H1 (cell line): ENCODE data around the gene SLC2A3. TPM values are rescaled to one million over a fixed set of nuclear protein-coding genes. Genes with fewer than 3 reads are reported as not detected.

ENCODE experiments used
- CTCF ChIA-PET: fragments of 300-600 bp; sonication (Branson Sonifier 250); formaldehyde crosslinking; loops from one replicate; lab custom pipeline; 2021; ENCODE audit not compliant: partially characterized antibody; lab: Charles Lee
- POLR2A ChIA-PET: fragments of 300-600 bp; sonication (Branson Sonifier 250); formaldehyde crosslinking; loops from one replicate; lab custom pipeline; 2021; ENCODE audit warnings: inconsistent platforms; ENCODE audit not compliant: partially characterized antibody; lab: Charles Lee
- DNase-seq, 2 experiments: peaks; one replicate each; pipeline versions ENCODE4 v3.0.0 to v3.0.0-alpha.2; 2010 to 2022; ENCODE audit warnings: low spot score in 2 of 2, low read depth in 1 of 2, mixed read lengths in 1 of 2
- FAIRE-seq: peaks from 2 replicates; lab custom pipeline; 2011; peaks lifted over from hg19 to GRCh38; lab: Jason Lieb, UNC
- H2AFZ ChIP-seq: 2 replicates; pipeline ENCODE4 v1.8.1; 2012; ENCODE audit warnings: low read length, inconsistent platforms
- H2AK5ac ChIP-seq: 2 replicates; pipeline ENCODE4 v1.6.1; 2013; ENCODE audit warnings: low read depth, low read length
- H2BK120ac ChIP-seq: replicated peaks from 2 replicates; pipeline ENCODE3; 2013; ENCODE audit warnings: low read depth, low read length, inconsistent platforms
- H2BK12ac ChIP-seq: 2 replicates; pipeline ENCODE4 v1.6.1; 2013; ENCODE audit warnings: low read depth, low read length
- H2BK15ac ChIP-seq: 2 replicates; pipeline ENCODE4 v1.6.1; 2013; ENCODE audit warnings: low read length
- H2BK20ac ChIP-seq: 2 replicates; pipeline ENCODE4 v1.6.1; 2013; ENCODE audit warnings: low read length
- H2BK5ac ChIP-seq: 2 replicates; pipeline ENCODE4 v1.6.1; 2013; ENCODE audit warnings: low read depth, low read length
- H3K14ac ChIP-seq: 2 replicates; pipeline ENCODE4 v1.6.1; 2013; ENCODE audit warnings: inconsistent platforms; ENCODE audit not compliant: insufficient read length
- H3K18ac ChIP-seq: 2 replicates; pipeline ENCODE4 v1.6.1; 2013; ENCODE audit warnings: low read length; ENCODE audit errors: extremely low read depth
- H3K23ac ChIP-seq: 2 replicates; pipeline ENCODE4 v1.6.1; 2013; ENCODE audit warnings: inconsistent platforms; ENCODE audit not compliant: insufficient read length
- H3K23me2 ChIP-seq: 2 replicates; pipeline ENCODE4 v1.6.1; 2013; ENCODE audit warnings: low read depth, low read length
- H3K27ac ChIP-seq: 2 replicates; pipeline ENCODE4 v1.6.1; 2011; ENCODE audit warnings: low read depth, low read length, inconsistent platforms
- H3K27me3 ChIP-seq, 4 experiments: replicated peaks in 1 of 4; 1 replicate in 1 of 4; 2 replicates in 3 of 4; pipeline versions ENCODE4 v1.6.1 to v1.8.1; 2011 to 2013; ENCODE audit warnings: low read length in 3 of 4, mild to moderate bottlenecking in 3 of 4, inconsistent platforms in 2 of 4, mixed read lengths in 2 of 4, moderate library complexity in 1 of 4; ENCODE audit not compliant: control insufficient read depth in 3 of 4, insufficient read depth in 3 of 4; ENCODE audit errors: extremely low read depth in 1 of 4
- H3K36me3 ChIP-seq, 4 experiments: 2 replicates each; pipeline versions ENCODE4 v1.6.1 to v1.8.1; 2011 to 2013; ENCODE audit warnings: mild to moderate bottlenecking in 4 of 4, low read length in 3 of 4, moderate library complexity in 2 of 4, control low read depth in 1 of 4, inconsistent platforms in 1 of 4; ENCODE audit not compliant: insufficient read depth in 4 of 4, control insufficient read depth in 2 of 4
- H3K4ac ChIP-seq: replicated peaks from 2 replicates; pipeline ENCODE3; 2013; ENCODE audit warnings: low read length, low read depth, mixed read lengths, inconsistent platforms; ENCODE audit not compliant: insufficient read length
- H3K4me1 ChIP-seq, 4 experiments: replicated peaks in 1 of 4; 1 replicate in 1 of 4; 2 replicates in 3 of 4; pipeline versions ENCODE4 v1.6.1 to v1.8.1; 2011 to 2013; ENCODE audit warnings: low read length in 3 of 4, inconsistent platforms in 2 of 4, mixed read lengths in 1 of 4; ENCODE audit not compliant: insufficient read depth in 4 of 4, control insufficient read depth in 3 of 4
- H3K4me2 ChIP-seq, 2 experiments: 2 replicates each; pipeline versions ENCODE4 v1.6.1 to v1.8.1; 2011 to 2013; ENCODE audit warnings: low read depth in 2 of 2, low read length in 2 of 2, control low read depth in 1 of 2, inconsistent platforms in 1 of 2, mild to moderate bottlenecking in 1 of 2; ENCODE audit not compliant: insufficient read depth in 1 of 2
- H3K4me3 ChIP-seq, 4 experiments: fragments of 200-600, 300-600 bp in 1 of 4; sonication (generic), shearing (Covaris generic), sonication (Bioruptor Twin) in 1 of 4; 2 replicates each; pipeline versions ENCODE4 v1.5.1 to v1.8.1; 2011 to 2016; ENCODE audit warnings: low read length in 4 of 4, low read depth in 3 of 4, control low read depth in 2 of 4, inconsistent platforms in 2 of 4, mild to moderate bottlenecking in 2 of 4, mixed read lengths in 1 of 4, moderate library complexity in 1 of 4; ENCODE audit not compliant: insufficient read depth in 2 of 4; ENCODE audit errors: extremely low read depth in 1 of 4
- H3K56ac ChIP-seq: replicated peaks from 2 replicates; pipeline ENCODE3; 2013; ENCODE audit warnings: low read depth, mild to moderate bottlenecking, mixed read lengths, low read length, inconsistent platforms; ENCODE audit not compliant: insufficient read length
- H3K79me1 ChIP-seq: 2 replicates; pipeline ENCODE4 v1.6.1; 2013; ENCODE audit warnings: low read depth, low read length, control low read depth
- H3K79me2 ChIP-seq, 2 experiments: 2 replicates each; pipeline versions ENCODE4 v1.6.1 to v1.8.1; 2012 to 2013; ENCODE audit warnings: low read length in 2 of 2, mild to moderate bottlenecking in 2 of 2, inconsistent platforms in 1 of 2; ENCODE audit not compliant: insufficient read depth in 2 of 2, control insufficient read depth in 1 of 2
- H3K9ac ChIP-seq, 4 experiments: replicated peaks in 1 of 4; 1 replicate in 1 of 4; 2 replicates in 3 of 4; pipeline versions ENCODE4 v1.6.1 to v1.8.1; 2011 to 2013; ENCODE audit warnings: low read depth in 3 of 4, low read length in 3 of 4, control low read depth in 2 of 4, mild to moderate bottlenecking in 2 of 4, moderate library complexity in 2 of 4, inconsistent platforms in 1 of 4; ENCODE audit errors: extremely low read depth in 1 of 4
- H3K9me3 ChIP-seq, 2 experiments: 2 replicates each; pipeline versions ENCODE4 v1.6.1 to v1.8.1; 2012 to 2013; ENCODE audit warnings: mild to moderate bottlenecking in 2 of 2, moderate library complexity in 2 of 2, control low read depth in 1 of 2, inconsistent platforms in 1 of 2, low read depth in 1 of 2, low read length in 1 of 2, mixed read lengths in 1 of 2; ENCODE audit not compliant: insufficient read depth in 2 of 2
- H4K20me1 ChIP-seq, 2 experiments: replicated peaks in 1 of 2; 2 replicates each; pipeline versions ENCODE3 to v1.8.1; 2011 to 2013; ENCODE audit warnings: inconsistent platforms in 2 of 2, low read length in 2 of 2, mild to moderate bottlenecking in 1 of 2; ENCODE audit not compliant: insufficient read depth in 2 of 2, control insufficient read depth in 1 of 2
- H4K5ac ChIP-seq: 2 replicates; pipeline ENCODE4 v1.6.1; 2013; ENCODE audit warnings: low read length, low read depth, mixed read lengths, inconsistent platforms; ENCODE audit not compliant: insufficient read length
- H4K8ac ChIP-seq: 2 replicates; pipeline ENCODE4 v1.8.0; 2013; ENCODE audit warnings: mild to moderate bottlenecking, moderate library complexity, low read length, inconsistent platforms; ENCODE audit not compliant: insufficient read depth; ENCODE audit errors: extremely low read depth
- H4K91ac ChIP-seq: replicated peaks from 2 replicates; pipeline ENCODE3; 2013; ENCODE audit warnings: low read length, mixed read lengths, inconsistent platforms; ENCODE audit not compliant: insufficient read length
- ASH2L ChIP-seq: fragments of 200-600, 300-600 bp; sonication (generic); IDR thresholded peaks from one replicate; pipeline ENCODE4 v1.7.1; 2017; ENCODE audit warnings: low read length
- CEBPB ChIP-seq: IDR thresholded peaks from 2 replicates; pipeline ENCODE4 v1.6.1; 2012; ENCODE audit warnings: low read depth, low read length
- RNF2 ChIP-seq: fragments of 200-900, 300-1000 bp; sonication (generic); IDR thresholded peaks from 2 replicates; pipeline ENCODE4 v1.7.1; 2016; ENCODE audit warnings: borderline replicate concordance, low read depth, mild to moderate bottlenecking, antibody characterized with exemption, low read length; ENCODE audit not compliant: poor library complexity, severe bottlenecking; ENCODE audit errors: missing control alignments
- SP2 ChIP-seq: IDR thresholded peaks from 2 replicates; pipeline ENCODE4 v1.6.1; 2012; ENCODE audit warnings: mild to moderate bottlenecking, low read length, inconsistent platforms
- SUZ12 ChIP-seq: fragments of 200-600 bp; sonication (generic); IDR thresholded peaks from 2 replicates; pipeline ENCODE4 v1.6.1; 2012; ENCODE audit warnings: mild to moderate bottlenecking, inconsistent platforms, low read length, moderate library complexity, mixed read lengths
- ZNF274 ChIP-seq: IDR thresholded peaks from 2 replicates; pipeline ENCODE4 v1.7.0; 2012; ENCODE audit warnings: low read length, borderline replicate concordance; ENCODE audit errors: extremely low read depth
- WGBS, 2 experiments: shearing (Covaris generic) in 1 of 2; methylation state at CpG; one replicate each; pipeline versions ENCODE4 v1.1.6 to v1.1.7; 2013 to 2015; ENCODE audit warnings: low lambda C conversion rate in 2 of 2, mixed read lengths in 2 of 2, inconsistent platforms in 1 of 2, low coverage in 1 of 2, missing lambda C conversion rate in 1 of 2; ENCODE audit not compliant: insufficient replicate concordance in 2 of 2, insufficient coverage in 1 of 2, insufficient read length in 1 of 2; ENCODE audit errors: extremely low coverage in 1 of 2, missing lambda C conversion rate in 1 of 2; 5-methylcytosine and 5-hydroxymethylcytosine counted together
- polyA plus RNA-seq, 7 experiments: library from polyadenylated mRNA; depleted of rRNA in 3 of 7; stranded (reverse) in 5 of 7; unstranded in 2 of 7; fragments of >200 nt in 5 of 7; fragments of 200-250 nt in 2 of 7; gene quantifications; 1 replicate in 5 of 7; 2 replicates in 1 of 7; 4 replicates in 1 of 7; pipeline versions ENCODE4 v1.2.1 to v1.2.3, GENCODE V29; 2011 to 2013; ENCODE audit warnings: missing spikeins in 2 of 7, mixed read lengths in 2 of 7
- total RNA-seq: library from RNA; stranded (reverse); fragmentation: NEBNext Ultra II Directional; extraction: Animal tissue kit (Norgen Biotek cat#: 25700); gene quantifications from 2 replicates; pipeline ENCODE4 v1.2.1, GENCODE V29; 2021

Gene SLC2A3
- total and polyA plus RNA-seq, 2 of the 8 experiments (the other 6 are each of a cell fraction or from before 2014, with no cell fraction given): 417 to 688 TPM

DNA sequence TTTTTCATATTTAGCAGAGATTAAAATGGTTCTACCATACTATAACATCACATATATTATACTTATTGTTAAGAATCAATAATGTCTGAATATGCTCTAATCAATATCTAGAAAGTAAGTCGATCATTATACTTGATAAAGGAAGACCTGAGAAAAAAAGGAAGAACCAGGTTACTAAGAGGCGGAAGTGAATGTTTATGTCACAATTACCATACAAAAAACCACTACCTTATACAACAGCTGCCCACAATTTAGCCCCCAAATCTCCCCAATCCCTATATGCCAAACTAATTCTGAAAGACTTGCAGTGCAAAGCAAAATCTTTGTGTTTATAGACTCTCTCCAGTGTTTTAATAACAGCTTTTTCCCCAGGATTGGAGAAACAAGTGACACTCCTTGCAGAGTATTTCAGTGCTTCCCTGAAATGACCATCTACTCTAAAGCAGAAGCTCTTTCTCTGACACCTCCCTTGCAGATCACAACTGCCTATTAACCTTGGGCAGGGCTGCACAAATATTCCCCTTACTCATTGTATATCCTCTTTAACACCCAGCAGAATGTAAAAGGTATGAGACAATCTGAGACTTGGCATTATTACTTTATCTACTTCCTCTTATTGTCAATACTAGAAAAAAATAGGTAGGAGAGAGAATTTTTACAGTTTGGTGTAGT lies 12.7 kb upstream of the SLC2A3 start:
- ChIA-PET CTCF (interaction anchor here (0.6 to 1.4 kb wide), 6 partner anchors 10 to 1162 kb away, joined by 3 to 5 read pairs (median 3); no protein-coding TSS in a partner anchor), POLR2A (interaction anchor here (1.1 to 1.5 kb wide), 2 partner anchors 11 to 18 kb away, joined by 4 to 5 read pairs; no protein-coding TSS in a partner anchor)
- Histone ChIP-seq H4K5ac (no peak overlapping the region), H3K18ac (no peak overlapping the region), H3K36me3 (no peaks in the 10 kb centered on the region), H3K4me2 (no peak overlapping the region), H4K8ac (no peak overlapping the region), H3K23me2 (no peaks in the 10 kb centered on the region; the same call in 1 of the 2 replicates), H2BK20ac (no peak overlapping the region), H3K23ac (no peak overlapping the region), H3K9ac (no peak overlapping the region), H2BK120ac (no peak overlapping the region), H3K4me1 (no peaks in the 10 kb centered on the region; a peak in 1 of 7 replicates), H3K4me3 (no peak overlapping the region), H3K9me3 (no peaks in the 10 kb centered on the region), H3K14ac (no peak overlapping the region), H4K20me1 (no peaks in the 10 kb centered on the region), H2BK15ac (no peak overlapping the region), H2AK5ac (no peak overlapping the region), H3K27ac (no peak overlapping the region), H3K56ac (no peak overlapping the region), H2BK5ac (no peak overlapping the region), H4K91ac (no peak overlapping the region), H2AFZ (peak overlapping the region; percentile 60; the same call in 1 of the 2 replicates), H3K27me3 (no peaks in the 10 kb centered on the region), H3K79me1 (no peaks in the 10 kb centered on the region), H3K79me2 (no peaks in the 10 kb centered on the region), H3K4ac (no peak overlapping the region), H2BK12ac (no peak overlapping the region)
- FAIRE-seq (no peak), DNase-seq (no peak)
- 86% methylated on average over 1 of the region's 2 CpGs; no CpG with 5 or more reads in 1 of the 2 experiments for WGBS, 2 experiments
- TF ChIP-seq CEBPB (no peak), SUZ12 (no peak), ASH2L (no peak), ZNF274 (no peak), RNF2 (no peak), SP2 (no peak)
